GM19025 (cell line): ENCODE data around the gene TYMS.
"Not testable (repeated sequence)": the region's sequence is repeated elsewhere in the genome, so short reads cannot be mapped to it uniquely, and the experiment has no call there.

Experiments
- ATAC-seq: cut with Tn5 transposase; IDR thresholded peaks from one replicate; pipeline ENCODE4 v1.9.1; 2021; ENCODE audit warnings: mild to moderate bottlenecking, low read depth, moderate library complexity; ENCODE audit not compliant: unreplicated experiment

Gene TYMS

DNA sequence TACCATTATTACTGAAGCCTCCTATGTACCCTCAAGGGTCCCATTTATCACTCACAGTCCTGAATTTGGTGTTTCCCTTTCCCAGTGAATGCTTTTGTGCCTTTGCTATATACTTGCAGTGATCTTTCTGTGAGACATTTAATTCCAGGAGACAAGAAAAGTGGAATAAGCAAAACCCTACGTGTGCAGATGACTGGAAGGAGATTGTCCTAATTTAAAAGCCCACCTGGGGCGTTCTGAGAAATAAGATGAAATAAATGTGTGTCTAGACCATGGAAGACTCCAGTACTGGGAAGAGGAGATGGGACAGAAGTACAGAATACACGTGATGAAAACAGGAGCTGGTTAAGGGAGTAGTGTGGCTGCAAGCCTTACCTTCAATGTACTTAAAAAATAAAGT is 19.3 kb downstream of the TYMS start:
- ATAC-seq, result no peak

DNA sequence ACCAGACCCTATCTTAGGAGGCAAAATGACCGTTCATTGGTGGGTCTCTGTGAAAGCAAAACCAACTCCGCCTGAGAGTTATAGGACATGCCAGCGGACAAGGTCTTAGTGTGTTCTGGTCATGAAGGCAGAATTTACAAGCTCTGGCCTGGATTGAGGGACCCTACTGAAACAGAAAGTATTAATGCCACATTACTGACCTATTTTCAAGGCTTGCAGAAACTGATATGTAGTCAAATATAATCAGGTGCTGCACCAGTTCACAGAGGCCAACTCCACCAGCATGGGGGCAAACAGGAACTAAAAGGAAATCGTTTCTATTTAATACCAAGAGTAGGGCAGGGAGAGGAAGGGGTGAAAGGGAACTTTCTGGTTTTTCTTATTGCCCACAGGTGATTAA is 19.7 kb downstream of the TYMS start:
- peak; percentile 66 for ATAC-seq

DNA sequence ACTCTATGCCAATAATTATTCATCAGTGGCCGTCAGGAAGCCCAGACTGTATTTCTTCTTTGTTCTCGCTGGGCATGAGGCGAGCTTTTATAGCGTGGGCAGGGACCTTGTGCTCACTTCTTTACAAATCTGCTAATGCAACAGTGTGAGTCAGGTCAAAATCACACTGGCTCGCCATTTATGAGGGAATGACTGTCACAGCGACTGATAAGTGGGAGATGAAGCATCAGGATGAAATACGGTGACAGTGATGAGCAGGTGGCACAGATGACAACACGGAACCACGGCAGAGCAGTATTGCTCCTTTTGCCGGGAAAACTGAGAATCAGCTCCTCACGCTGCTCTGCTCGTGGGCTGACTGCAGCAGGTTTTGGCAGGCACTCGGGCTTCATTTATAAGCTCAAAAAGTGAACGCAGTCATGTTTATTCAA is 20.5 kb downstream of the TYMS start:
- ATAC-seq, result no peak

DNA sequence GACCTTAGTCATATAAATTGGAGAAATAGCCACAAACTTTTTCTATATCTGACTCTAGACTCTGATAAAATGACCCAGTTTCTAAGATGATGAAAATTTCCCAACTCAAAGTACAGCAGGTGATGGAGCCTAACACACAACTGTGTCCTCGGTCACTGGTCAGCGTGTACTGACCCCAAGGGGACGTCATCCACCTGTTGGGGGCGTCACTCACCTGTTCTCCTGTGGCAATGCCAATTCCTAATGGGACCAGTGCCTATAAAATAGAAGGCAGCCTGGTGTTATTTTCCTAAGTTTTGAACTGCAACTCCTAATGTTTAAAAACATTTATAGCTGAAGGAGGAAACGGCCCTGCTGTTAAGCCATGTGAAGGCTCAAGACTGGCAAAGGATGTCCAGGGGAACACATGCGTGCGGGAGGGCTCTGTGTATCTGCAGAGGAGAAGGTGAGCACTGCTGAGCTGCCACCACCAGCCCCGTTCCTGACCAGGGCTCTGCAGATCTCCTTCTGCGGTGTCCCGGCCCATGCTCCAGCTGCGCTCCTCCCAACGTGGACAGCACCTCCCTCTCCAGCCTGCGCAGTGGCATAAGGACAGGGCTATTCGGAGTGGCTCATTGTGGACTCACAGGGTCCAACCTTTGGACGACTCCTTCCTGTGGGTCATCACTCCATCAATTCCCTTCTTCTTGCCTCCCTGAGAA is 21.2 kb downstream of the TYMS start:
- ATAC-seq, result no peak

DNA sequence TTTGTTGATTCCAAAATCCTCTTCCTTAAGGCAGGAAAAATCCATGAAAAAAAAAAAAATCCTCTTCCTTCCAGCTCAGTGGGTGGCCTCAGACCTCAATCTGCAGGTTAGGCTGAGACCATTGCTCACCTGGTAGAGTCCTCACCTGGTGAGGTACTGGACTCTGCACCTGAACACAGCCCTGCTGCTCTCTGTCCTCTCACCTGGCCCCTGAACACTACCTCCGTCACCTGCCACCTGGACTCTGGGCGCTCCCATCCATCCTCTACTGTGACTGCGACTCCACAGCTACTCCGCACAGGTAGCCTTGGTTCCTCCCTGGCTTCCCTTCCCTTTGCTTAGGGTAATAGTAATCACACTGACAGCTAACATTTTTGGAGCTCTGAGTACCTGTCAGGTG is 22.1 kb downstream of the TYMS start:
- no peak for ATAC-seq

DNA sequence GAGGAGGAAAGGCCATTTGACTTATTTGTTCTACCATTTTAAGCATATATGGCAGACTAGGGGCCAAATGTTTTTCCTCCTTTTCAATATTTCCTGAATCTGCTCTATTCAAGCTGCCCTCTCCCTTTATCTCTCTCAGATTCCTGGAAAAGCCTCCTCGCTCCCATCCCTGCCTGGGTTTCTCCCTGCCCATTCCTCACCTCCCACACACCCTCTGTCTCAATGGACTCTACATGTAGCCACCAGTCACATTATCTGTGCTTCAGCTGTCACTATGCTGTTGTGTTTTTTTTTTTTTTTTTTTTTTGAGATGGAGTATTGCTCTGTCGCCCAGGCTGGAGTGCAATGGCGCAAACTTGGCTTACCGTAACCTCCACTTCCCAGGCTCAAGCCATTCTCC is 22.9 kb downstream of the TYMS start:
- no peak for ATAC-seq

DNA sequence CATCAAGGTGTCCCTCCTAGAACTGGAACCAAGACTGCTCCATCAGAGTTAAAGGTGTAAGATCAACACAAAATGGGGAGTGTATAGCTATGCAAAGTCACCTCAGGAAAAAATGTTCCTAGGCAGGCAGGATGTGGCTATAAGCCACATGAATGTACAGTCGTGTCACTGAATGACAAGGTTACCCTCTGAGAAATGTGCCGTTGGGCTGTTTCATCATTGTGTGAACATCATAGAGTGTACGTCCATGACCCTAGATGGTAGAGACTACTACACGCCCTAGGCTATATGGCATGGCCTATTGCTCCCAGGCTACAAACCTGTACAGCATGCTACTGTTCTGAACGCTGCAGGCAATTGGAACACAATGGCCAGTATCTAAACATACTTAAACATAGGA is 24.5 kb downstream of the TYMS start:
- no peak for ATAC-seq

DNA sequence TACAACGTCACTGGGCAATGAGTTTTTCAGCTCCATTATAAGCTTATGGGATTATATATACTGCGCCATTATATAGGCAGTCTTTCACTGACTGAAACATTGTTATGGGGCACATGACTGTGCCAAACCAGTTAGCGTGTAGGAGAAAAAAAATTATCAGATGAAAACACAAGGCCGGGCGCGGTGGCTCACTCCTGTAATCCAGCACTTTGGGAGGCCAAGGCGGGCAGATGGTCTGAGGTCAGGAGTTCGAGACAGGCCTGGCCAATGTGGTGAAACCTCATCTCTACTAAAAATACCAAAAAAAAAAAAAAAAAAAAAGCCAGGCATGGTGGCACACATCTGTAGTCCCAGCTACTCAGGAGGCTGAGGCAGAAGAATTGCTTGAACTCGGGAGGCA is 25.0 kb downstream of the TYMS start:
- not testable (repeated sequence) for ATAC-seq

DNA sequence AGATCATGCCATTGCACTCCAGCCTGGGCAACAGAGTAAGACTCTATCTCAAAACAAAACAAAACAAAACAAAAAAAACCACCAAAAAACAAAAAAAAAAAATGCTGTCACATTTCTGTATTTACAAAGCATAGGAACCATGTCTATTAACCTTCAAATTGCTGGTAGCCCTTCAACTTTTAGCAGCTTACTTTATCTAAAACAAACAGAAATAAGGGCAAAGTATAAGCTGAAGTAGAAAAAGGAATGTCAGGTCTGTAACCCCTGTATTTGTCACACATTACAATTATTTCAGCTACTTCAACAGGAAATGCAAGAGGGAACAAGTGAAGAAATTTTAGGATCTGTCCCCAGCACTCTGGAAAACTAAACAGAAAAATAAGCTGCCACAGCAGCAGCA is 25.4 kb downstream of the TYMS start:
- no peak for ATAC-seq

DNA sequence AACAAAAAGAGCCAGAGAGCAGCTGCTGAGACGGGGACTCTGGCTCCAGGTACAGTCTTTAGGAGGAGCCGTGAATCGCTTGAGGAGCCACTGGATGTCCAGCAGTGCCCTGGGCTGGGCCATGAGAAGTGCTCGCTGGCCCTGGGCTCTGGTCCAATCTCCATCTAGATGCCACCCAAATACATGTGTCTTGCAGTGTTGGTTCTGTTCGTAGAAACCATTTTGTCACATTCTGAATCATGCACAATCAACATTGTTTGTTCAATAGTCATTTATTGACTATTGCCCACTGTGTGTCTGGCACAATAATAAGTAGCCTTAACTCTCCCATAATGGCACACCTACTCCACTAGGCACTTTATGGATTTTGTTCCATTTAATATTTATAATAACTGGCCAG is 26.1 kb downstream of the TYMS start:
- no peak for ATAC-seq

DNA sequence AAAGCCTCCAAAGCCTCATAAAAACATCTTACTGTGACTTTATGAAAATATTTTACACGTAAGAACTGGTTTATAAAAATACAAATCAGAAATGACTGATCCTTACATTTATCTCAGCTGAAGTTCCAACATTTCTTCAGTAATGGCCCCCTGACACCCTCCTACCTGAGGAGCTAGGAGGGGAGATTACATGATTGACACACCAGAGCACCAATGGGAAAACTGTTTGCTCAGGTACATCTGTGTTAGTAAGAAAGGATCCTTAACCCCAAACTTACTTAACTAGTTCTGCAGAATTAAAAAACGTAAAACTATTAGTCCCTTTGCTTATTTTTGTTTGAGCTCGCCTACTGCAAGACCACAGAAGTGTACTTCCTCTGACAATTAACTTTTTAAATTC is 28.0 kb downstream of the TYMS start:
- ATAC-seq, result no peak

DNA sequence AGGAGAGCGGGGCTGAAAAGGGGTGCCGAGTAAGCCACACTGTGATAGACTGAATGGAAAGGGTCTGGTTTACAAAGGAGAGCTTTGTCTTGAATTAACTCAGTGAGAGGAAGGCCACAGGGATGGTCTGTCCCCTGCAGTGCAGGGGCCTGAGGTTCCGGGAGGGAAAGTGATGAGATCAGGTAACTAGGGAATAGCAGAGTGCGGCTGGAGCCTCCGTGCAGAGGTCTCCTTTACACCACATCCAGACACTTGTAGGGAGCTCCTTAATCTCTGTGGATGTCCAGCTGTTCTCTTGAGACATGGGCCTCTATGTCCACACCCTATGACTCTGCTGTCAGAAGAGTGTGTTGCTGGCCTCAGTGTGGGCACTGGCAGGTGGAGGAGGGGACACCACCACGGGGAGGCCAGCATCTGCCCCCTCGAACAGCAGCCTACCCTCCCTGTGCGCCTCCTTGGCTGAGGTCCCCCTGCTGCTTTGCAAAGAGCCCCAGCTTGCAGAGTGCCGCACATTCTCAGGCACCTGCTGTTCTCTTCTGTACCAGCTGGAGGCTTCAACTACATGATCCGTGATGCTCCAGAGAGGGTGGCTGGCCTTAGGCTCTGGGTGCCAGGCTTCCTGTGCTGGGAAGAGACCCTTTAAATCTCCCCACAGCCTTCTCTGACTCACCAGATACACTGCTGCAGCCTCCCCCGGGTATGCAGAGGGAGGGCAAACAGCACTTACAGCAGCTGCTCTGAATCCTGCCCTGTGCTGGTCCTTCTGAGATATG is 29.1 kb downstream of the TYMS start:
- ATAC-seq, result no peak

DNA sequence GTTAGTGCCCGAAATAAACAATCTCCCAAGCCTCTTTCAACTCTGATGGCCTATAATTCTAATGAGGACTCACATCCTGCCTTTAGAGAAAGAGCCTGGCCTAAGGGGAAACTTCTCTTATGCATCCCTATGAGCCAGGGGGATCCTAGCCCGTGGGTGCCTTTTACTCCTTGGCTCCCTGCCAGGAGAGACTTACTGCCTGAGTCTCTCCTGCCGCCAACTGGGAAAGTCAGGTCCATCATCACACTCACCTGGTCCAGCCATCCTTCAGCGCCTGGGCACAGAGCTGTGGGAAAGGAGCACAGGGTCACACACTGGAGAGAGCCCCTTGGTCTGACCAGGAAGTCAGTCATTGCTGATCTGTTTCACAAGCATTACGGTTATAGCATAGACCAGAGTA is 30.9 kb downstream of the TYMS start:
- ATAC-seq, result no peak

DNA sequence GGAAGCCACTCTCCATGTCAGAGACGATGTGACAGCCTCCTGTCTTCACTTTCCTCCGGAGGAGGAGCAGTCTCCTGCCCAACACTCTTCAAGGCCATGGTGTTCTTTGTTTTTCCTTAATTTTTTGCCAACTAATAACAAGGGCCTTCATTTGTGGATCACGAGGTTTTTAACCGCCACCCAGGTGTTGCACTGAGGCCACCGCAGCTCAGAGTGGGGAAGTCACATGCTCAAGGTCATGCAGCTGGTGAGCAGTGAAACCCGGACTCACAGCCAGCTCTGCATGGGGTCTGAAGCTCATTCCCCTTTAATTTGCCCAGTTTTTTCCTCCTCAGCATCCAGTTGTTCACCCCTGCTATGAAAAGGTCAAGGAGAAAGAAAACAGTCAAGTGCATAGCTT is 35.4 kb downstream of the TYMS start:
- no peak for ATAC-seq

DNA sequence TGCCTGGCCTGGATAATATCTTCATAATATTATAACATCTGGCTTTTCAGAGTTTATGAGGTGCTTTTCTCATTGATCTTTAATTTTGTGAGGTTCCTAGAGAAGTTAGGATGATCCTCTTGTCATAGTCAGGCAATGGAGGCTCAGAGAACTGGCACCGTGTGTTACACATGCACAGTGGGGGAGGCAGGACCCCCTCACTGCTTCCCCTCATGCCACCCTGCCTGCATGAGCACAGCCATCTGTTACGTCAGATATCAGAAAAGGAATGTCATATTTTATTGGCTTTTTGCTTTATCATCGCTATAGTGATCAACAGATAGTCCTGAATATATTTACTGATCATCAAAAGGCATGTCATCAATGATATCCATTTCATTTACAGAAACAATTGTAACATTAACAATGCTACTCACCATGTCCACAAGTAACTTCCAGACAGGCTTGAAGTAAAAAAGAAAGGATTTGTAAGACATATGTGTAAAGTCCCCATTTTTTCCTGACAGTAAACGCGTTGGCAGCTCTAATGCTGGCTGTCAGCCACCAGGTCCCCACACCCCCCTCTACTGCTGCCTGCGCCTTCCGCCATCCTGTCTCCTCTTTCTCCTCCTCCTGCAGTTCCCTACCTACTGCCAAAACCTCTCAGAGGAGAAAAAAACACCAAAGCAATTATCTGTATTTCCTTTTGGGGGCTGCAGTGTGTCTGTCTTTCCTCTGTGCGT is 36.2 kb downstream of the TYMS start:
- no peak for ATAC-seq

DNA sequence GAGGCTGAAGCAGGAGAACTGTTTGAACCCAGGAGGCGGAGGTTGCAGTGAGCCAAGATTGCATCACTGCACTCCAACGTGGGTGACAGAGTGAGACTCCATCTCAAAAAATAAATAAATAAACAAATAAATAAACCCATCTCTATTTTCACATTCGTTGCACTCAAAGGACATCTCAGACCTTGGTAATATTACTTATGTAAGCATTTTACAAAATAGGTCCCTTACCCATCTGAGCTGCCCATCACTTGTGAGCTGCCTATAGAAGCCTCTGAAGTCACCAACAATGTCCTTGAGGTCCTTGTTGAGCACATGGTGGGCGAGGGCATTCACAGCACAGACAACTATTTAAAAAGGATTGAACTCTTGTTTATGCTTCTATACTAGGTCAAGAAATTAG is 39.6 kb downstream of the TYMS start:
- no peak for ATAC-seq

DNA sequence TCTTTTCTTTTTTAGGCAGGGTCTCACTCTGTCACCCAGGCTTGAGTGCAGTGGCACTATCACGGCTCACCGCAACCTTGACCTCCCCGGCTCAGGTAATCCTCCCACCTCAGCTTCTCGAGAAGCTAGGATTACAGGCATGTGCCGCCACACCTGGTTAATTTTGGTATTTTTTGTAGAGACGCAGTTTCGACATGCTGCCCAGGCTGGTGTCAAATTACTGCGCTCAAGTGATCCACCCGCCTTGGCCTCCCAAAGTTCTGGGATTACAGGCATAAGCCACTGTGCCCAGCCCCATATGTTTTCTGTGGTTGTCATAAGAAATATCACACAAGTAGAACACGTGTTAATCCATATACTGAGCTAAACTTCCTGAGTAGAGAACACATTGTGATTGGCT is 40.3 kb downstream of the TYMS start:
- no peak for ATAC-seq

DNA sequence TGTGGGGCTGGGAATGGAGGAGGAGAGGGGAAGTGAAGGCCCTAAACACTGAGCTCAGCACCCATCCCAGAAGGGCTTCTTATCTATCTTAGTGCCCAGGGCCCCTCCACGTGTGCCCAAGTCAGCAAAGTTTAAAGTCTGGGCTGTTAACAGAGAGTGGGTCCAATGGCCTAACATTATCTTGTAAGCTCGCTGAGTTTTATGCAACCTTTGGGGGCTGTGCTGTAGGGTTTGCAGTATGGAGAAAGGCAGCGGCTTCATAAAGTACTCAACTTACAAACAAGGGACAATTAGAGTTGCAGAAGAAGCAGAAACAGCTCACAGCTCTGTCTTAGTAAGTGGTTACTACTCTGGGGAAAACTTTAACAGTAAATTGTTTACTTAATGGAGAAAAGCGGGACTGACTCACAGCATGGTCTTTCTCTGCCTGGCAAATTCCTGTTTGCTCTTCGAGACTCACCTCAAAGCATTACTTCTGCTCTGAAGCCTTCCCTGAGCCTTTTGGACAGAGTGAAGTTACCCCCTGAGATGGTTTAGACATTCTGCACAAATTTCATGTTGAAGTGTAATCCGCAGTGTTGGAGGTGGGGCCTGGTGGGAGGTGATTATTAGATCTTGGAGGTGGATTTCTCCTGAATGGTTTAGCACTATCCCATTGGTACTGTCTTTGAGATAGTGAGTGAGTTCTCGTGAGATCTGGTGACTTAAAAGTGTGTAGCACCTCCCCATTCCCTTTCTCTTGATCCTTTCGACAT is 45.9 kb downstream of the TYMS start:
- no peak for ATAC-seq

DNA sequence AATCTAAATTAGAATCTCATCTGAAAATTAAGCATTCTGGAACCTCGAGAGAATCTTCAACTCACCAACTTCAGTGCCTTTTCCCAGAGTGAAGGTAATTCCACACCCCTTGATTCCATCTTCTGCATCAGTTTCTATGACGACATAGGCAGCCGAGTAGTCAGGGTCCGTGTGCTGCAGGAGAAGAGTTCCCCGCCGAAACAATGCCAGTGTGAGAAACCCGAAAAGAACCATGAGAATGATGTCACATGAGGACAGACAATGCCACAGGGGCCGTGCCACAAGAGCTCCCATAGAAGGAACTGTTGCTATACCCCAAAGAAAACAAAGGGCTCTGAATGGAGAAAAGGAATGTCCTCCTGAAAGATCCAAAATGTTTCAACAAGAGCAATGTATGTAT is 49.0 kb downstream of the TYMS start:
- ATAC-seq, result no peak

DNA sequence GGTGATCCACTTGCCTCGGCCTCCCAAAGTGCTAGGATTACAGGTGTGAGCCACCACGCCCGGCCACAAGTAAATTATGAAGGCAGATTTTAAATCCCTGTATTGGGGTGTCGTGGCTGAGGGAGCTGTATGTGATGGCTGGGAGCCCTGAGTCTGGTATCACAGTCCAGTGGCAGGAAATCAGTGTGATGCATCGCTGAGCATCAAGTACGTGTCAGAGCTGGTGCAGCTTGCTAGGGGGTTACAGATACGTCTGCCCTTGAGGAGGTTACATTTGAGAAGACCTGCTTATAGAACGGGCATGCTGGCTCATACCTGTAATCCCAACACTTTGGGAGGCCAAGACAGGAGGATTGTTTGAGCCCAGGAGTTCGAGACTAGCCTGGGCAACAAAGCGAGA is 50.6 kb downstream of the TYMS start:
- ATAC-seq, result no peak

DNA sequence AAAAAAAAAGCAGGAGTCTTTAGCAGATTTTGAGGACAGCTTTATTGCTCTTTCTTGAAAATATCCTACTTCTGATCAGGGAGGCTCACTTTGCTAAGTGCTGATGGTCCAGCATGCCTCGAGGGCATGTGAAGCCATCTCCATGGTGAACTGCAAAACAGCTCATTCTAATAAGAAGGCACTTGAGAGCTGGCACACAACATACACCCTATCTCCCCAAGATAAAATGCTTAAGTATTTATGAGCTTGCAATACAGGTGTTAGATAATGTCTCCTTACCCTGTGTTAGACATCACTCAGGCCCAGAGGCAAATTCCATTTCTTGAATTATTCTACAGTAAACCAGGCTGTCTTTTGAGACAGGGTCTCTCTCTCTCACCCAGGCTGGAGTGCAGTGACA is 52.3 kb downstream of the TYMS start:
- ATAC-seq, result no peak
